ENCODE data around the gene RPS18.

The RPS18 gene

GRCh38 chr6:33280539-33280938 is 8.7 kb downstream of the RPS18 start:
- no peak for TF ChIP-seq CTCF (IDR thresholded peaks at IDR 0.05)

GRCh38 chr6:33286946-33287914 is 15.4 kb downstream of the RPS18 start:
- TF ChIP-seq CTCF (IDR thresholded peaks at IDR 0.05) = no peak

- TF ChIP-seq CTCF (IDR thresholded peaks at IDR 0.05) = no peak
Observed at GRCh38 chr6:33288141-33288920, 16.5 kb downstream of the RPS18 start.

GRCh38 chr6:33288921-33289783 is 17.3 kb downstream of the RPS18 start, which contains the start of the genes PFDN6 and WDR46:
Gene PFDN6, plus strand, starts transcription at chr6:33289601. Its CDS starts 256 bp downstream, at chr6:33289857.
Gene WDR46, minus strand, starts transcription at chr6:33289239. Its CDS starts 69 bp downstream, at chr6:33289170.
- no peak for TF ChIP-seq CTCF (IDR thresholded peaks at IDR 0.05)

- TF ChIP-seq CTCF (IDR thresholded peaks at IDR 0.05) = no peak
Observed at GRCh38 chr6:33289784-33290315, 18.0 kb downstream of the RPS18 start.

GRCh38 chr6:33290459-33290858 is 18.6 kb downstream of the RPS18 start:
- no peak for TF ChIP-seq CTCF (IDR thresholded peaks at IDR 0.05)

Measured in LNCAP (cell line).